HG03103 (cell line): ENCODE data around the gene HSPH1.

Experiments used
- ATAC-seq: cut with Tn5 transposase; IDR thresholded peaks from one replicate; pipeline ENCODE4 v1.9.1; 2021; ENCODE audit warnings: low read depth; ENCODE audit not compliant: unreplicated experiment

Gene HSPH1

DNA sequence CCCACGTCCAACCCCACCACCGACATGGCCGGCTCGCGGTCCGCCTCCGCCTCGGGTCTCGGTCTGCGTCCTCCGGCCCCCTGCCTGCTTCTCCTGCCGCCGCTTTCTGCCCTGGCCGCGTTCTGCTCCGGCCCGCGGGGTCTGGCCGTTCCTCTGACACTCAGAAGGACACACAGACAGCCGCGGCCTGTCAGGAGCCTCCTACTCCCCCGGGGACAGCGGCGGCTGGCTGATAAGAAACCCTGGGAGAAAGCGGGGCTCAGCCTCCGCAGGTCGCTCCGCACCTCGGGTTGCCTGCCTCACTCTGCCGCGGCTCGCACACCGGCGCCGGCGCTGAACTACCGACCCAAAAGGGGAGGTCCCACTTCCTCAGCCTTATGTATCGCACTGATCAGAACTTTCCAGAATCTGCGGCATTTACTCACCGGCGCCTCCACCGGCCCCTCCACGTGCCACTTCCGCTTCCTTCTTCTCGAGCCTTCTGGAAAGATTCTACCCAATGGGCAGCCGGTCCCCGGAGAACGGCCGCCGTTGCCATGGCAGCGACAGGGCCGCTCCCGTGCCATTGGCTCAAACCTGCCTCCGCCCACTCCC, at the start of gene HSPH1:
HSPH1 (minus strand) TSS at position 348 of the 594 bp plus-strand sequence; CDS start at position 26, 322 bp downstream.
- peak; percentile 62 for ATAC-seq

DNA sequence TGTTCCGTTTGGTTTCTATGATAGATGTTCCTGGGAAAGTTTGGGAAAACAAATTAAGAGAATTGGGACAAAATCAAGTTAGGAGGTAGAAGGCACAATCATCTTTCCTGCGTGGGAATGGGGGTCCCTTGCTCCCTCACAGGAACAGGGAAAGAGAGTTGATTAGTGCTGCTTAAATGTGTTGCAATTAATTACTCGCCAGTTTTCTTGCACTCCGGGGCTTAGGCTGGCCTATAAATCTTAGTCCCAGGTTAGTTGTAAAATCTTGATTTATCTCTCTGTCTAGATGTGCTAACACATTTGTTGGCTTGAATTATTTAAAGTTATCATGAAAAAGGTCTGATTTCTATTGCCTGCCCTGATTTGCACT, 48.1 kb upstream of the HSPH1 start:
- no peak for ATAC-seq

DNA sequence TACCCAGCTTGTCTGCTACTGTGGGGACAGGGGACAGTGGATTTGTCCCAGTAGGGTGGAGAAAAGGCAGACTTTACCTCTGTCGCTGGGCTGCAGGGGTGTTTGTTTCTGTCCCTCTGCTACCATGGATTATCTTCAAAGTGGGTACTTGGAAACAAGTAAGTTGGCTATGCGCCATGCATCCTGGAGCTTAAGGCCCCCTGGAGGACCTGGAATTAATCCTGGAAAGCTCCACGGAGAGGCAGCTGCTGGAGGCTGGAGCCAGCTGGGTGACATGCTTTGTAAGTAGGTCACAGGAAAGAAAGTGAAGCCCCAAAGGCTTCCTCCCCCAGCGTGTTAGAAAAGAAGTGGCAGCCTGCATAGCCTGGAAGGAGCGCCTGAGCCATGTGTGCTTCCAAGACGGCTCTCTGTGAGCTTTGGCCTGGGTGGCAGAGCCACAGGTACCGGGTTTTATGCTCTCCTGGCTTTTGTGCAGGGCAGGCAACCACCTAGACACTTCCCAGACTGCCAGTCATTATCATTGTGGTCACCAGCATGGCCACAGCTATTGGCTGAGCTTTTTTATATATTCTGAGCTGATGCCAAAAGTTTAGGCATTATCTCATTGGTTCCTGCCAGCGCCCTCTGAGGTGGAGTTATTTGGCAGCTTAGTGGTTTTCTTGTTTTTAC, 47.6 kb upstream of the HSPH1 start:
- ATAC-seq = no peak

- no peak for ATAC-seq
Measured at GRCh38 chr13:31208559-31209122, 46.9 kb upstream of the HSPH1 start.

- ATAC-seq = no peak
Measured at GRCh38 chr13:31207661-31208552, 46.2 kb upstream of the HSPH1 start.

- no peak for ATAC-seq
Measured at GRCh38 chr13:31204592-31204991, 42.9 kb upstream of the HSPH1 start.

DNA sequence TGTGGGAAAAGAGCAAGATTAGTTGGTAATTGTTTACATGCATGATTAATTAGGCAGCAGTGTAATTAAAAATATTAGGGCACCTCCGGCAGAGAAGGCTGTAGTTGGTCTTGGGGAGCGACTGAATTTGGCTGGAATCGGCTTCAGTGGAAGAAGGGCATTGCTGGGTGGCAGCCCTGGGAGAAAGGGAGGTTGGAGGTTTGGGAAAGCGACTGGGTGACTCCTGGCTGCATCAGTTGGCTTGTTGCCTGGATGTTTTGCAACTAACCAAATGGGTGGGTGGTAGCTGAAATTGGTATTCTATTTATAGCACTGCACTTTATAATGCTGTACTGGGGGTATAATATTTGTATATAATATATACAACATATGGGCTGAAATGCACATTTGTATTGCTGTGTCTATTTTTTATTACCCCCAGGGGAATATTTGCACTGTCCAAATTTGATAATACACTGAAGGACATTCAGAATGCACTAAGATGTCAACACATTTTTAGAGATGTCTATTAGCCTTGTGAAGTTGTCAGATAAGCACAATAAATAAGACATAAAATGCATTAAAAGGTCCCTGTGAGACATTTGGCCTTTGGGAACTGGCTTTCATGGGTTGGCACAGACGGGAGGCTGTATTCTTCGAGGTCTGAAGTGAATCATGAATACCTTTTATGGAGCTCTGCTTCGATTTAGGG, 39.8 kb upstream of the HSPH1 start:
- no peak for ATAC-seq

- peak; percentile 18 for ATAC-seq
Measured at GRCh38 chr13:31200637-31200971, 38.9 kb upstream of the HSPH1 start.

- ATAC-seq = peak; percentile 79
Measured at GRCh38 chr13:31199849-31200636, 38.3 kb upstream of the HSPH1 start, which contains the start of gene B3GLCT. TSS of gene B3GLCT (plus strand) at chr13:31199975. CDS start at chr13:31200085, 110 bp downstream.

- ATAC-seq = peak; percentile 15
Measured at GRCh38 chr13:31199527-31199848, 37.8 kb upstream of the HSPH1 start.

GRCh38 chr13:31198519-31198918, 36.8 kb upstream of the HSPH1 start:
- no peak for ATAC-seq

GRCh38 chr13:31196992-31197391, 35.3 kb upstream of the HSPH1 start:
- ATAC-seq = no peak

- no peak for ATAC-seq
Measured at GRCh38 chr13:31195616-31196015, 33.9 kb upstream of the HSPH1 start.

DNA sequence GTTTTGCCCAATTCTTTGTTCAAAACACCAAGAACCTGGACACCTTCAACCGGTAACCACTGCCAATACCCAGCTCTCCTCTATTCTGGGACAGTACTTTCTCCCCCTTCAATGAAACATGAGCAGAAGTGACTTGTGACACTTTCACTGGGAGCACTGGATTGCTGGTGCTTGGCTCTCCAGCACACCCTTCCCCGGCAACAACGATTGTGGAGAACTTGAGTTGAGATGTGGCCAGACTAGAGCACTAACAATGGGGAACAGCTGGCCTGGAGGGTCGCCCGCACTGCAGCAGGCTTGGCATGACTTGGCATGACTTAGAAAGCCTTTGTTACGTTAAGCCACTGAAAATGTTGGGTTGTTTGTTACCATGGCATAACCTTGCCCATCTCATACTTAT, 30.6 kb upstream of the HSPH1 start:
- ATAC-seq = no peak

DNA sequence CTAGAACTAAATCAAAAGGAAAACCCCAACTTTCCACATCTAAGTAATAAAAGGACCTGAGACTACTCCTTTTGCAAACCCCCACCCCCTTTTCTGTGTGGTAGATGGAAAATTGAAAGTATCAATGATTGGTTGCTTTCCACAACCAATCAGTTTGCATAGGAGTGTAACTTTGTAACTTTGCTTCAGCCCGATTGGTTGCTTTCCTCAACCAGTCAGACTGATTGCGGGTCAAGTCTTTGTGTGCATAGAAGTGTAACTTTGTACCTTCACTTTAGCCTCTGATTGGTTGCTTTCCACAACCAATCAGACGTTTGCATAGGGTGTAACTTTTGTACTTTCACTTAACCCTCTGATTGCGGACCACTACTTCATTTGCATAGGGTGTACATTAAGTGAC, 30.0 kb upstream of the HSPH1 start:
- no peak for ATAC-seq

DNA sequence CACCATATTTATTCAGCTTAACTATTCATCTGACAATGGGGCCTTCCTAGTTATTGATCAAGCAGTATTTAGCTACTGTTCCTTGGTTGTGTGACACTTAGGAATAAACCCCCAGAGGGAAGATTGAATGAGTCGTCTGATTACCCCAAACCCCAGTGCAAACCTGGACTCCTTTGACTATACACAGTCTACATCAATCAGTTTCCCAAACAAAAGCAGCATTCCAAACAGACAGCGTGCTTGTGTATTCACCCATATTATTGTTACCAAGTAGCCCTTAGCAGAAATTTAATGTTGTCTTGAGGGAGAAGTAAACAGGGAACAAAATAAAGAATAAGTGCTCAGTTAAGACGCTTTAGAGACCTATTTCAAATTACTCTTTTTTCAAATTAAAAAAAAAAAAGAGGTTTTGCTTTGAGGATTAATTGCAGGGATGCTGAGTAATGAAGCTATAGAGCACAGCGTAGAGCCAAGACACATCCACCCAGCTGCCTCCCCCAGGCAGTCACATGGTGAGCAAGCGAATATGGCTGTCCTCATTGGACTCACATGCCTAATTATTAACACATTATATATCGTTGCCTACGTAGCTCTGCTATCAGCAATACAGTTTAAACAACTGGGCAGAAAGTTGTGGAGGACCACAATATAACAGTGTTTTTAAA, 23.4 kb upstream of the HSPH1 start:
- no peak for ATAC-seq

DNA sequence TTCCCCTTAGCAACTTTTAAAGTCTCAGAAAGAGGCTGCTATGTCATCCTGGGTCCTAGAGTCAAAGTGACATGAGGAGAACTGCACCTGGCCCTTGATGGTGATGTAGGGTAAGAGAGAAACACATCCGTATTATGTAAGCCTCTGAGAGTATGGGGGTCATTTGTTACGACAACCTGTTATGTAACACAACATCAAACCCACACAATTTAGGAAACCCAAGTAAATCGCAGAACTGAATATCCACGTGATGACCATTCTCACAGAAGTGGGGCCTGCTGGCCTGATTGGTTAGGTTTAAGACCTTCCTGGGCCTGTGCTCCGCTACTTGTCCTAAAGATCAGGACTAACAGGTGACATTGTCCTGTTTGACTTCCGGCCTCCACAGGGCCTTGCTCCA, 22.7 kb upstream of the HSPH1 start:
- ATAC-seq = no peak

DNA sequence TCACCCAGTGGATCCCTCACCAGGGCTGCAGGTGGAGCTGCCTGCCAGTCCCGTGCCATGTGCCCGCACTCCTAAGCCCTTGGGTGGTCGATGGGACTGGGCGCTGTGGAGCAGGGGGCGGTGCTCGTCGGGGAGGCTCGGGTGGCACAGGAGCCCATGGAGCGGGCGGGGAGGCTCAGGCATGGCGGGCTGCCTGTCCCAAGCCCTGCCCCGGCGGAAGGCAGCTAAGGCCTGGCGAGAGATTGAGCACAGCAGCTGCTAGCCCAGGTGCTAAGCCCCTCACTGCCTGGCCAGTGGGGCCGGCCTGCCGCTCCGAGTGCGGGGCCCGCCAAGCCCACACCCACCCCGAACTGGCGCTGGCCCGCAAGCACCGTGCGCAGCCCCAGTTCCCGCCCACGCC, 21.3 kb upstream of the HSPH1 start:
- ATAC-seq = no peak

DNA sequence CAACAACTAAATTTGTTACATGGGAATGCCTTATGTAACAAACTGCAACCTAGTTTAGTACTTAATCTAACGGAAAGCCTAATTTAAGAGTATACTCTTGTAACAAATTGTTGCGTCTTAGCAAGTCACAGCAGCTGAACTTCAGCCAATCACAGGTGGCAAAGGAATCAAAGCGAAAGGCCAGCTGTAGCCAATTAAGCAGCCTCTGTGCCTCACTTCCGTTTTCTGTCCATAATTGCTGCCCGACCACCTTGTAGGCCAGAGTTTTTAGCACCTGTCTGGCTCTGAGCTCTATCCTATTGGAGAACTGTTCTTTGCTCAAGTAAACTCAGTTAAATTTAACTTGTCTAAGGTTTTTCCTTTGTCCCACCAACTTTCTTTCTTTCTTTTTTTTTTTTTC, 18.1 kb upstream of the HSPH1 start:
- ATAC-seq = no peak

- ATAC-seq = no peak
Measured at GRCh38 chr13:31179241-31179640, 17.5 kb upstream of the HSPH1 start.
